Adrenal gland (tissue), 5 donors: ENCODE measurements around the gene RGS7.

Experiments
- CTCF ChIP-seq, 6 experiments: fragments of 450-650 bp in 4 of 6; fragments of 200-600 bp in 2 of 6; sonication (generic) in 1 of 6; IDR thresholded peaks; 1 replicate in 5 of 6; 2 replicates in 1 of 6; pipeline versions ENCODE4 v1.5.1 to v1.8.0; 2016 to 2021; ENCODE audit warnings: antibody characterized with exemption in 6 of 6, mild to moderate bottlenecking in 2 of 6, moderate library complexity in 1 of 6
- POLR2A ChIP-seq, 2 donors: fragments of 450-650 bp; IDR thresholded peaks; one replicate each; pipeline ENCODE4 v1.6.1; 2017; ENCODE audit warnings: antibody characterized with exemption in 2 of 2, mild to moderate bottlenecking in 2 of 2, moderate library complexity in 1 of 2
- donor health status: DM: no; HTN: no; CAD: no.

DNA sequence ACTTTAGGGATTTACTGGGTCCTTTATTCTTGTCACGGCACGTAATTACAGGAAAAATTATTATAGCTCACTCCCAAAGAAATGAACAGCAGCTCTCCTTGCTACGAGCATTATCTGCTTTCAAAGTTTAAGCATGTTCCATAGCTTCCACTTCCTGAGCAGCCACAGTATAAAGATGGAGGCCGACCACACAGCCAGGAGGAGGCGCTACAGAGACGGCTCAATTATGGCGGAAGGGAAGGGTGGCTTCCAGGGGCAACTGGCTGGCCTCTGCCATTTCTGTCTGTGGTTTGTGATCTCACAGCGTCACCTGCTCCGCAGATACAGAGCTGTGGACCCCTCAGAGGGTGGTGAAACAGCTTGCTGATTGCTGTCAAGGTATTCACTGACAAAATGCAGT is 532.8 kb downstream of the RGS7 start:
- TF ChIP-seq CTCF (IDR thresholded peaks at IDR 0.05) (no peak), POLR2A (IDR thresholded peaks at IDR 0.05) (no peak)
